GM15510 (cell line): Measurements from ENCODE around the gene SLIRP.

Experiments used
- POLR2A ChIP-seq: IDR thresholded peaks from 3 replicates; pipeline ENCODE4 v1.6.1; 2011; ENCODE audit warnings: borderline replicate concordance; ENCODE audit not compliant: insufficient read length; ENCODE audit errors: extremely low read depth

The SLIRP gene

DNA sequence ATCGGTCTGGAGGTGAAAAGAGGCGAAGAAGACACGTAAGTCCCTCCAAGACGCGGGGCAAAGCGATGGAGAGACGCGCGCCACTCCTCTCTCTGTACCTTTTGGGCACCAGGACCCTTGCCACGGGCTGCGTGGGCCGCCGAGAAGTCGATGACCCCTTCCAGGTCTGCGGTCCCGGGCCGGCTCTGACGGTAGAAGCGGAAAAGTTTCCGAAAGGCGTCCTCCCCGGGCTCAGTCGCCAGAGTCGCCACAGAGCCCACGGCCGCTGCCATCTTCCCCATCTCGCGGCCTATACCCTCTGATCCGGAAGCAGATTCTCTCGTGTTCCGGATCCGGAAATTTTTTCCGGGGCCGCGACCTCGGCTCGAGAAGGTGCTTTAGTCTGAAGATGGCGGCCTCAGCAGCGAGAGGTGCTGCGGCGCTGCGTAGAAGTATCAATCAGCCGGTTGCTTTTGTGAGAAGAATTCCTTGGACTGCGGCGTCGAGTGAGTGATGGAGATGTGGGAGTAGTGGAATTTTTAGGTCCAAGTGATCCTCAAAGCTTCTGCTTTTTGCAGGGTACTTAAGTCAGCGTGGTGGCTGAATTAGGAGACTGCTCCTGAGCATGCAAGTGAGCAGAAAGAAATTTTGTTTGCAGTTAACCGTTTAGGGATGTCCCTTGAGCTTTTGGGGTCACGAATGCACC is at the start of gene SLIRP, which contains the start of gene ALKBH1:
SLIRP (plus strand) TSS at position 380 of the 685 bp plus-strand sequence; CDS start at position 389, 9 bp downstream.
ALKBH1 (minus strand) TSS at position 300 of the 685 bp plus-strand sequence; CDS start at position 281, 19 bp downstream.
- peak; percentile 90 for TF ChIP-seq POLR2A

DNA sequence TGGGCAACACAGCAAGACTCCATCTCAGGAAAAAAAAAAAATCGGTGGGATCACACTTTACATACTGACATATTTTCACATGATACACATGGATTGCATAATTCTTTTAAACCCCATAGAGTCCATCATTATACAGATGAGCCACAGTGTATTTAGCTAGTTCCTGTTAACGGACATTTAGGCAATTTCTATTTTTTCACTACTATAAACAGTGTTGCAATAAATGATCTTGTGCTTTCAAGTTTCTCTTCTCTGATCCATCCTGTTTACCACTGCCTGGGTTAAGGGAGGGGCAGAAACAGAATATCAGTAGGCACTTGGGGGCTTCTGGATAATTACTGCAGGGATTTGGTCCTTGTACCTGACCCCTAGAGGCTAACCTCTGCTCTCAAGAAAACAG is 48.1 kb upstream of the SLIRP start:
- TF ChIP-seq POLR2A: no peak

DNA sequence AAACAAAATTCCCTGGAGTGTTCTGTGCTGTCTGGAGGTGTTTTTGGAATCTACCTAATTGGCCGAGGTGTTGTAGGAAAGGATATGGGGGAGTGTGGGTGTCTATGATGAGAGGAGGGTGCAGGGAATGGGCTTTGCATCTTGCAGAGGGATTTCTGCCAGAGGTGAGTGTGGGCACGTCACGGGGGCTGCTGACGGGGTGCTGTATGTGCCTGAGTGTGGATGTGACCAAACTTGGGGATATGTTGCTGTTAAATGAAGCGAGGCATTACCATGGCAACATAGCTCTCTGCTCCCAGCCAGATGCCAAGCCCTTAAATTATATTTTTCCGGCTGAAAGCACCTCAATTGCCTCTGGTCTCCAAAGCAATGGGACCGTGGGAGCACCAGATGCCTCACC is 47.1 kb upstream of the SLIRP start:
- no peak for TF ChIP-seq POLR2A

DNA sequence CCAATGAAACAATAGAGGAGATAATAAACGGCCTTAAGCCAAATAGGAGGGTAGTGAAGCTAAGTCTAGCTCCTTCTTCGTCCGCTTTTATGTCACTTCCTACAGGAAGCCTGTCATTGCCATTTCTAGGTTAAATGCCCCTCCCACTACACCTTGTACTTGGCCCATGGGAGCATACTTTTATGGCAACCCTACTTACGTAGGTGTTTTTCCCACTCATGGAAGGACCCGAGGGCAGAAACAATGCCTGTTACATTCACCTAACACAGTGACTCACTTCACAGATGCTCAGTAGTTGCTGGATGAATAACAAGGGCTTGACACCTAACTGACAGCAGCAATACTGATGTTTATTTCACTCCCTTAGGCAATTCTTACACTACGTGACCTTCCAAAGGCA is 44.6 kb upstream of the SLIRP start:
- TF ChIP-seq POLR2A: no peak

DNA sequence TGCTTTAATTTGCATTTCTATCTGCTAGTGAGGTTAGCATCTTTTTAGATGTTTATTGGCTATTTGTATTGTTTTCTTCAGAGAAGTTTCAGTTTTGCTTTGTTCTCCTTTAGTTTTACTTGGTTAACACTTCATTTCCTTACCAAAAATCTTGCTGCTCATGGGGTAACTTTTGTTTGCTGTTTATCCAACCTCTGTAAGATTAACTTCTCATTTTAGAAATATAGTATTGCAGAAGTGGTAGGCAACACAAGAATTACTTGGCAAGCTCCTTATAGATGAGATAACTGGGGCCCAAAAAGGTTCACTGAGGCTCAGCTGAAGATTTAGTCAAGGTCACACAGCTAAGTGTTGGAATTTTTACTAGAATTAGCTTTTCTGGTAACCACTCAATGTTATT is 40.6 kb upstream of the SLIRP start:
- no peak for TF ChIP-seq POLR2A

DNA sequence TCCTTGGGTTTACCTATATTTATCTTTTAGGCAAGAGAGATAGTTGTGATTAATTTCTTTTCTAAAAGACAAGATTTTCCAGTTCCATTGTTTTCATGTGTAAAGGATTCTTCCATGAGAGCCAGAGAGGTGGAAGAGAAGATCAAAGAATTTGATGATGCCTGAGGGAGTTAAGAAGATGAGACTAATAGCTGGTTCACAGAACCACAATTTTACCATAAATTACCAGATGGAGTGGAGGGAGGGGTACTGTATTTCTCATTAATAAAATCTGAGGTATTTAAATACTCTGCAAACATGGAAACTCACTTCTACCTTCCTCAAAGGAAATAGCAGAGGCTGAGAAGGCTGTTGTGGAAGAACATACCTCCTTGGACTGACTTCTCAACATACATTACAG is 34.7 kb upstream of the SLIRP start:
- TF ChIP-seq POLR2A: no peak

DNA sequence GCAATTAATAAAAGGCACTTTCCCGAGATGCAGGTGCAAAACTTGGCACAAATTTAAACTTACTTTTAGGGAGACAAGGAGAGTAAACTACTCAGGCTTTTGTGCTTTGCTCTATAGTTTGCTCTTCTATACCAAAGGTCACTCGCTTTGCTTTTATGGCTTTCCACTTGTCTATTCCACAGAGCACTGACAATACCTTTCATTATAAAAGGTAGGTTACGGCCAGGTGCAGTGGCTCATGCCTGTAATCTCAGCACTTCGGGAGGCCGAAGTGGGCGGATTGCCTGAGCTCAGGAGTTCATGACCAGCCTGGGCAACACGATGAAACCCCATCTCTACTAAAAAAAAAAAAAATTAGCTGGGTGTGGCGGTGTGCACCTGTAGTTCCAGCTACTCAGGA is 33.0 kb upstream of the SLIRP start:
- TF ChIP-seq POLR2A: no peak

DNA sequence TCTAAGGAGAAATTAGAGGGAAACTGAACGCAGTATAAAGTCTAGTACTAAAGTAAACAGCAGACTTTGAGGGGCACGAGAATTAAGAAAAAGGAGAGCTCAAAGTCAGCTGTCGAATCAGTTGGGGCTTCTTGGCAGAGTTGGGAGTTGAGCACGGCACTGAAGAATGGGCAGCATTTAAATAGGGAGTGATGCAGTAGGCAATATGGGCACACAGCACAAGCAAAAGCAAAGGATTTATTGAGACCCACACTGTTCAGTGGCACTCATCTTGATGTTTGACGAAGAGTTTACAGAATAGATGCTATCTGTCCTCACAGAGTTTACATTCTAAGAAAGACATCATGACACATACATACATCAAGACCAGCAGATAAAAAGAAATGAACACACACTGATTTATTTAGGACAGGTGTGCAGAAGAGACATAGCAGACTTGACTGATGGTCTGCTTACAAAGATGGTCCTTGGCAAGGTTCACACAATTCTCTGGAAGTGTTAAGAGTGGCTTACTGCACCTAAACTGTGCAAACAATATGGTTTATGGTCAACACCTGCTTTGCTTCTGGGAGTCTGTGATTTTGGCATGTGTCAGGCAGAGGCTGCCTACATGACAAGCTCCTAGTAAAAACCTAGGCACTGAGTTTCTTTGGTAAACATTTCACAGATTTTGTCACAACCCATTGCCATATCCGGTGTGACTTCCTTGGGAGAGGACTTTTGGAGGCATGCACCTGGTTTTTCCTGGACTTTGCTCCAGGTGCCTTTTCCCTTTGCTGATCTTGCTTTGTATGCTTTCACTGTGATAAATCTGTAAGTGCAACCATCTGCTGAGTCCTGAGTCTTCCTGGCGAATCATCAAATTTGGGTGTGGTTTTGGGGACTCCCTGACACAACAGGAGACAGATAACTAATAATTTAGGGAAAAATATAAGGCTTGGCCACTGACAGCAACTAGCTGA is 26.4 kb upstream of the SLIRP start:
- no peak for TF ChIP-seq POLR2A

DNA sequence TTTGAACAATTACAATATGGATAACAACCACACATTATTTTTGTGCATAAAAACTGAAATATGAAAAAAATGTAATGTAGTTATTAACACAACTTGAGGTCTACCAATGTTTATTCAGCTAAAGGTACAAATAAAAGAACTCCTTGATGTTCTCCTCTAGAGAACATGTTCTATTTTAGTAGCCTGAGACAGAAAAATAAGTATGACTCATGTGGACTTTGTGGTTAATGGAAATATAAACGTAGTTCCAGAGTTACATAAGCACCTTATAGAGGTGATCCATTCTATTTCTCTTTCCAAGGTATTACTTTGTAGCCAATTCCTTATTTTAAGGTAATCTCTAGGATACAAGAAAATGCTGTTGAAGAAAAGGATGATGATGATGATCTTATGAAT is 25.7 kb upstream of the SLIRP start:
- no peak for TF ChIP-seq POLR2A

DNA sequence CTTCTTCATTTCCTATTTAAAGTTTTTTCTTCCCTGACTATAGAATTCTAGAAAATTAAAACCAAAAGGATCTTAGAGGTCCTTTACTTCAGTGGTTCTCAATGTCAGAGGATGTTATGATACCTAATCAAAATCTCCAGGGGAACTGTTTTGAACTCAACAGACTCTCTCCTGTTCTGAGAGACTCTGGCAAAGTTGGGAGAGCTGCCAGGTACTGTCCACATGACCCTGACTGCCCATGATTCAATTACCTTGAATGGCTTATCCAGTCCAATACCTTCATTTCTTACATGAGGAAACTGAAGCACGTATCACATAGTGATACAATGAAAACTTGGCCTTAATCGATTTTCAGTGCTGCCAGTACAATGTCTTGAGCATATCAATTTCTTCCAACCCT is 16.6 kb upstream of the SLIRP start:
- no peak for TF ChIP-seq POLR2A

DNA sequence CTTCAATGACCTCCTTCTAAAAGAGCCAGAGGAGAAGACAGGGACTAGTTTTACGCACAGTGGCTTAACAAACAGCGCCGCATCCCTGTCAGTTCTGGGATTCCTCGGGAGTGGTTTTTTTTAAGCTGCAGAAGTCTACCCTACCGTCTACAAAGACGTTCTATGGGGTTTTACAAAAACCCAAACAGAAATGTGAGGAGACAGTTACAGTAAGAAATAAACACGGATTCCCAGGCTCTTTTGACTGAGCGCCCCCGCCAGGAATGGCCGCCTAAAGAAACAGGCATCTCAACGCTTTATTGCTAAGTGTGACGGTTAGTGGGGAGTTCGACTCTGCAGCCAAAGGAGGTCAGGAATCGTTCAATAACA is 564 bp upstream of the SLIRP start:
- no peak for TF ChIP-seq POLR2A

DNA sequence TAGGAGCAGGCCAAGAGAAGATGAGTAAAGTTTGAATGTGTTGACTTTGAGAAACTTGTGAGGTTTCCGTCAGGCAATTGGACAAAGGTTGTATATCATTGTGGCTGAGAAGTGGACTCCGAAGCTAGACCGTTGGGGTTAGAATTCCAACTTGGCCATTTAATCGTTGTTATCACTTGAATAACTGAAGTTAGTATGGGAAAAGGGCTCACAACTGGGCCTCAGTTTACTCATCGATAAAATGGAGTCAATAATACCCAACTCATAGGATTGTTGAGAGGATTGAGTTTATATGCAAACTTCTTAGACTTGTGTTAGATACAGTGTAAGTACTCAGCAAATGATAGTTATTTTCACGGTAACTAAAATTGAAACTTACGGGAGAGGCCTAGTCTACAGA is 846 bp downstream of the SLIRP start:
- no peak for TF ChIP-seq POLR2A

DNA sequence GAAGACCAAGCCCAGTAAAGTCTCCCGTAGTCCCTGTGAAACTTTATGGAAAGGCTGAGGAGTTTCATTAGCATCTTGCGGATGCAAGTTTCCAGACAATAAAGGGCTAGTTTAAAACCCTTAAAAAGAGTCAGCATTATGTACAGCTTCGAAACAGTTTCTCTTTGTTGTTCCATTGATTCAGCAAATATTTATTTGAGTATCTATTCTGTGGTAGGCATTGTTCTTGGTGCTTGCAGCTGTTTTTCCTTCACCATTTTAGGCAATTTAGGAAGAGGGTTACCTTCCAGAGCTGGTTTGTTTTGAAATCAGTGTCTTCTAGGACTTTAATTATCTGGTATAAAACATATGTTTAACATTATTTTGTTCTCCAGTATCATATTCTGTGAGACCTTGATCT is 1.5 kb downstream of the SLIRP start:
- TF ChIP-seq POLR2A: no peak

DNA sequence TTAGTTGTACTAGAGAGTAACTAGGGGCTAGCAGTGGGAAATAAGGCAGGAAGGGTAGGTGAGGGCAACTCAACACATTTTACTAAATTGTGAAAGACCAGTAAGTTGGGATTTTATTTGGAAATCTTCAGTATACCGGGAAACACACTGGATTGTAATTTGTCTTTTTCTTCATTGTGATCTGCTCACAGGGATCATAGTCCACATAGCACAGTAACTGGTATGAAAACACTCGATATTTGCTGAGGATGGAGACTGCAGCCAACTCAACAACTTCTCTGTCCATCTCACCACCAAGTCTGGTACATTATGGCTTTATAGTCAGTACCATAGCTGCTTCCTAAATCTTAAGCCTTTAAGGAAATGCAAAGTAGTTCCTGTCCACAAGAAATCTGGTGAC is 2.5 kb downstream of the SLIRP start:
- TF ChIP-seq POLR2A: no peak

DNA sequence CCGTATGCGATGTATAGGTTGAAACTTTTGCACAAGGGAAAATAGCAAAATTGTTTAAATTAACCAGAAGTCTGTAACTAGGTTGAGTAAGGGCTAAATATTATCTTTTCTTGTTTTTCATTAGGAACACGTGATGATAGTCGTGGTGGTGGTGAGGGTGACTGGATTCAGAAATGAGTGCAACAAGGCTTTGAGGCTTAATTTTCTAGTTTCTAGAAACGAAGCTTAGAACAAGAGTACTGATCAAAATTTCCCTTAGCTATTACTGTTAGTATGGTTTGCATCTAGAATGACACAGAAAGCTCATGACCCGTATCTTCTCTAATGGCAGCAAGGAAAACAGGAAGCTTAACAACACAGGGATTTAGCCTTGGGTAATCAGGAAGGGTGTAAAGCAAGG is 7.0 kb downstream of the SLIRP start:
- TF ChIP-seq POLR2A: no peak
